K562 (cell line): Measurements from ENCODE around the gene GADD45B. TPM values are rescaled to one million over a fixed set of nuclear protein-coding genes. Genes with fewer than 3 reads are reported as not detected.

ENCODE experiments used
- CCAR2 ChIP-seq: fragments of 200-400 bp; formaldehyde crosslinking; IDR thresholded peaks from 2 replicates; pipeline ENCODE4 v1.6.1; 2017; ENCODE audit warnings: mild to moderate bottlenecking, low read depth, low read length
- MTA2 ChIP-seq: fragments of 450-650 bp; IDR thresholded peaks from 2 replicates; pipeline ENCODE4 v1.6.1; 2016; ENCODE audit warnings: low read depth
- SAP30 ChIP-seq: fragments of 200-600 bp; sonication (generic); IDR thresholded peaks from 2 replicates; pipeline ENCODE4 v1.6.1; 2012; ENCODE audit warnings: borderline replicate concordance, low read depth, mild to moderate bottlenecking, moderate library complexity, low read length, control low read depth, inconsistent platforms; ENCODE audit not compliant: insufficient read depth, poor library complexity, severe bottlenecking
- TARDBP ChIP-seq: fragments of 450-650 bp; IDR thresholded peaks from 2 replicates; pipeline ENCODE4 v1.6.1; 2016
- ZBTB49 ChIP-seq: sonication (generic); formaldehyde crosslinking; IDR thresholded peaks from 2 replicates; pipeline ENCODE4 v1.8.0; 2022; ENCODE audit warnings: missing genetic modification reagents, mild to moderate bottlenecking, borderline replicate concordance
- polyA plus RNA-seq, 8 experiments: library from polyadenylated mRNA; depleted of rRNA in 4 of 8; stranded (reverse) in 5 of 8; unstranded in 3 of 8; fragments of >200 nt; fragmentation: Nextera tagmentation in 2 of 8; fragmentation: Illumina TruSeq in 1 of 8; extraction: Ambion mirVana in 2 of 8; extraction: Trizol in 1 of 8; gene quantifications; 2 replicates each; pipeline versions ENCODE4 v1.2.1 to v1.2.3, GENCODE V29; 2011 to 2014; ENCODE audit warnings: inconsistent platforms in 1 of 8, missing spikeins in 1 of 8
- total RNA-seq, 7 experiments: library from RNA; depleted of rRNA in 6 of 7; stranded (reverse); fragments of >200 nt in 6 of 7; fragmentation: Illumina TruSeq in 2 of 7; extraction: Trizol in 2 of 7; gene quantifications; 2 replicates each; pipeline versions ENCODE4 v1.2.1 to v1.2.3, GENCODE V29; 2011 to 2021; ENCODE audit warnings: low replicate concordance in 1 of 7
- TF ChIP-seq, protein P1 (sequence below): sonication (generic); formaldehyde crosslinking; IDR thresholded peaks from 2 replicates; pipeline ENCODE4 v1.9.0; 2022; ENCODE audit warnings: mild to moderate bottlenecking, missing genetic modification reagents
- TF ChIP-seq, protein P2 (sequence below): IDR thresholded peaks from 3 replicates; pipeline ENCODE4 v1.6.1; 2011; ENCODE audit warnings: borderline replicate concordance, mild to moderate bottlenecking, moderate library complexity; ENCODE audit not compliant: insufficient read length; ENCODE audit errors: extremely low read depth

Gene GADD45B
- total and polyA plus RNA-seq, 9 of the 15 experiments (the other 6 are each of a cell fraction or from before 2014, with no cell fraction given): 0.06 to 4.1 (median 2.1) TPM

DNA sequence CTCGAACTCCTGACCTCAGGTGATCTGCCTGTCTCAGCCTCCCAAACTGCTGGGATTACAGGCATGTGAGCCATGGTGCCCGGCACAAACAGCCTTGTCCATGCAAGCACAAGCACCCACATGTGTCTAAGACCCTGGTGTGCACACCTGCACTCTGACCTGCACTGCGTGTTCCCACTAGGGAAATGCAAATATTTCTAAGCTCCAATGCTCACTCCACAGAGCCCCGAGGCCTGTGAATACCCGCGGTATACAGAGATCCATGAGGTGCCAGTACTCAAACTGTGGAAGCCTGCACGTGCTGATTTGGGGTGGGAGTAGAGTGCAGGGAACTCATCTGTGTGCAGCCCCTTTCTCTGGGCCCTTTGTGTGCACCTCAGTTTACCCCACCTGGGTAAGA is 14.7 kb downstream of the GADD45B start (continued):
- no peak for TF ChIP-seq ZBTB49
- no peak for TF ChIP-seq CCAR2
- no peak for TF ChIP-seq MTA2
- TF ChIP-seq TARDBP: no peak
- no peak for TF ChIP-seq SAP30
- TF ChIP-seq, protein P1, sequence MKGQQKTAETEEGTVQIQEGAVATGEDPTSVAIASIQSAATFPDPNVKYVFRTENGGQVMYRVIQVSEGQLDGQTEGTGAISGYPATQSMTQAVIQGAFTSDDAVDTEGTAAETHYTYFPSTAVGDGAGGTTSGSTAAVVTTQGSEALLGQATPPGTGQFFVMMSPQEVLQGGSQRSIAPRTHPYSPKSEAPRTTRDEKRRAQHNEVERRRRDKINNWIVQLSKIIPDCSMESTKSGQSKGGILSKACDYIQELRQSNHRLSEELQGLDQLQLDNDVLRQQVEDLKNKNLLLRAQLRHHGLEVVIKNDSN (CRISPR knock-in tag): no peak
- TF ChIP-seq, protein P2, sequence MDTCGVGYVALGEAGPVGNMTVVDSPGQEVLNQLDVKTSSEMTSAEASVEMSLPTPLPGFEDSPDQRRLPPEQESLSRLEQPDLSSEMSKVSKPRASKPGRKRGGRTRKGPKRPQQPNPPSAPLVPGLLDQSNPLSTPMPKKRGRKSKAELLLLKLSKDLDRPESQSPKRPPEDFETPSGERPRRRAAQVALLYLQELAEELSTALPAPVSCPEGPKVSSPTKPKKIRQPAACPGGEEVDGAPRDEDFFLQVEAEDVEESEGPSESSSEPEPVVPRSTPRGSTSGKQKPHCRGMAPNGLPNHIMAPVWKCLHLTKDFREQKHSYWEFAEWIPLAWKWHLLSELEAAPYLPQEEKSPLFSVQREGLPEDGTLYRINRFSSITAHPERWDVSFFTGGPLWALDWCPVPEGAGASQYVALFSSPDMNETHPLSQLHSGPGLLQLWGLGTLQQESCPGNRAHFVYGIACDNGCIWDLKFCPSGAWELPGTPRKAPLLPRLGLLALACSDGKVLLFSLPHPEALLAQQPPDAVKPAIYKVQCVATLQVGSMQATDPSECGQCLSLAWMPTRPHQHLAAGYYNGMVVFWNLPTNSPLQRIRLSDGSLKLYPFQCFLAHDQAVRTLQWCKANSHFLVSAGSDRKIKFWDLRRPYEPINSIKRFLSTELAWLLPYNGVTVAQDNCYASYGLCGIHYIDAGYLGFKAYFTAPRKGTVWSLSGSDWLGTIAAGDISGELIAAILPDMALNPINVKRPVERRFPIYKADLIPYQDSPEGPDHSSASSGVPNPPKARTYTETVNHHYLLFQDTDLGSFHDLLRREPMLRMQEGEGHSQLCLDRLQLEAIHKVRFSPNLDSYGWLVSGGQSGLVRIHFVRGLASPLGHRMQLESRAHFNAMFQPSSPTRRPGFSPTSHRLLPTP: no peak
